ENCODE results near the gene USP3.

DNA sequence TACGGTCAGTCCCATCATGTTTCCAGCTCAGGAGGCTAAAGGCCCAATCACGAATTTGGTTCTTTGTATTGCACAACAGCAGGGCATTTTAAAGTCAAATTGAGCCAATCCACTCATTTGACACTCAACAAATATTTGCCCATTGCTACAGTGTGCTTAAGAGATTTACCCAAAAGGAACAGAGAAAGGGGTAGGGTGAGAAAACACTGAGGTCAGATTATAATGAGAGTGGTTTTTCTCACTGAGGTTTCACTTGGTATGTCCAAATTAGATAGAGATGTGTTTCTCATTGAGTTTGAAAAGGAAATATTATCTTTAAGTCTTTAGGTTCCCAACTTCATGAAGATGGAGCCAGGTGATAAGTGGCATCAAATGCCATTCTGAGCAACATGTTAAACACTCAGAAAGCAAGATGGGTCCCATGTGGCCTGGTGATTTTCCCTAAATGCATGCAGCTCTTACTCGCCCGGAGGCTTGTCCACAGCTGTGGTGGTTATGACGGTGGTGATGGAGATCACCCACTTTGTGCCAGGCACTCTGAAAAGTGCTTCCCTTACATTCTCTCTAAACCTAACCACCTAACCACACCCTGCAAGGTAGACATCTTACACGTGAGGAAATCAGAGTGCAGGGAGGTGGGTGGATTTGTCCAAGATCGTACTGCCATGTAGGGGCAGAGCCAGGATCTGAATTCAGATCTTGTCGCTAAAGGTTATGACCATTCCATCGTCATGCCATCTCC lies 31.2 kb upstream of the USP3 start:
- TF ChIP-seq, protein P1, sequence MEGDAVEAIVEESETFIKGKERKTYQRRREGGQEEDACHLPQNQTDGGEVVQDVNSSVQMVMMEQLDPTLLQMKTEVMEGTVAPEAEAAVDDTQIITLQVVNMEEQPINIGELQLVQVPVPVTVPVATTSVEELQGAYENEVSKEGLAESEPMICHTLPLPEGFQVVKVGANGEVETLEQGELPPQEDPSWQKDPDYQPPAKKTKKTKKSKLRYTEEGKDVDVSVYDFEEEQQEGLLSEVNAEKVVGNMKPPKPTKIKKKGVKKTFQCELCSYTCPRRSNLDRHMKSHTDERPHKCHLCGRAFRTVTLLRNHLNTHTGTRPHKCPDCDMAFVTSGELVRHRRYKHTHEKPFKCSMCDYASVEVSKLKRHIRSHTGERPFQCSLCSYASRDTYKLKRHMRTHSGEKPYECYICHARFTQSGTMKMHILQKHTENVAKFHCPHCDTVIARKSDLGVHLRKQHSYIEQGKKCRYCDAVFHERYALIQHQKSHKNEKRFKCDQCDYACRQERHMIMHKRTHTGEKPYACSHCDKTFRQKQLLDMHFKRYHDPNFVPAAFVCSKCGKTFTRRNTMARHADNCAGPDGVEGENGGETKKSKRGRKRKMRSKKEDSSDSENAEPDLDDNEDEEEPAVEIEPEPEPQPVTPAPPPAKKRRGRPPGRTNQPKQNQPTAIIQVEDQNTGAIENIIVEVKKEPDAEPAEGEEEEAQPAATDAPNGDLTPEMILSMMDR (IDR thresholded peaks at IDR 0.05) = no peak
- TF ChIP-seq POLR2A (IDR thresholded peaks at IDR 0.05) = no peak
